ENCODE measurements around the gene LDLRAD4.

LDLRAD4 gene

DNA sequence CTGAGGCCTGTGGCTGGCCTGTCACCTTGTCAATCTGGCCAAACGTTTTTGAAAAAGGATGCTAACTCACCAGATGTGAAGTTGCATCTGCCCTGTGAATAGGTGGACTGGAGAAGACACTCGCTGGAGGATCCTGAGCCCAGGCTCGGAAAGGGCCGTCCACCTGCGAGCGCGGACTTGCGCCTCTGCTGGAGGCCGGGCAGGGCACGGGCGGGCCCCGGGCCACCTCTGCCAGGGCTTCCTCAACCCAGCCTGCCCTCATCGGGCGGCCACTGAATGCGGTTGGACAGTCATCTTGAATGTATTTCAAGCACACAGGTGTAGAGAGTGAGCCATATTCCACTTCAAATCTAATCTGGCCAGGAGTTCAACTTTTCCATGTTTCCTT, 423.9 kb downstream of the LDLRAD4 start:
- DNase-seq (ENCODE audit: low read depth in 1 of 2, low spot score in 1 of 2): no peak
- Histone ChIP-seq H3K27me3 (ENCODE audit: insufficient read depth, poor library complexity, severe bottlenecking) (no peaks in the 10 kb centered on the region), H3K4me3 (replicated peaks; ENCODE audit: insufficient read depth, low read length) (no peak overlapping the region), H3K27ac (replicated peaks) (no peak overlapping the region)
- TF ChIP-seq SPI1 (IDR thresholded peaks at IDR 0.05; ENCODE audit: borderline replicate concordance, low read depth): no peak
- TF ChIP-seq, protein P1, sequence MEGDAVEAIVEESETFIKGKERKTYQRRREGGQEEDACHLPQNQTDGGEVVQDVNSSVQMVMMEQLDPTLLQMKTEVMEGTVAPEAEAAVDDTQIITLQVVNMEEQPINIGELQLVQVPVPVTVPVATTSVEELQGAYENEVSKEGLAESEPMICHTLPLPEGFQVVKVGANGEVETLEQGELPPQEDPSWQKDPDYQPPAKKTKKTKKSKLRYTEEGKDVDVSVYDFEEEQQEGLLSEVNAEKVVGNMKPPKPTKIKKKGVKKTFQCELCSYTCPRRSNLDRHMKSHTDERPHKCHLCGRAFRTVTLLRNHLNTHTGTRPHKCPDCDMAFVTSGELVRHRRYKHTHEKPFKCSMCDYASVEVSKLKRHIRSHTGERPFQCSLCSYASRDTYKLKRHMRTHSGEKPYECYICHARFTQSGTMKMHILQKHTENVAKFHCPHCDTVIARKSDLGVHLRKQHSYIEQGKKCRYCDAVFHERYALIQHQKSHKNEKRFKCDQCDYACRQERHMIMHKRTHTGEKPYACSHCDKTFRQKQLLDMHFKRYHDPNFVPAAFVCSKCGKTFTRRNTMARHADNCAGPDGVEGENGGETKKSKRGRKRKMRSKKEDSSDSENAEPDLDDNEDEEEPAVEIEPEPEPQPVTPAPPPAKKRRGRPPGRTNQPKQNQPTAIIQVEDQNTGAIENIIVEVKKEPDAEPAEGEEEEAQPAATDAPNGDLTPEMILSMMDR (IDR thresholded peaks at IDR 0.05; ENCODE audit: insufficient read depth, low read length): no peak

DNA sequence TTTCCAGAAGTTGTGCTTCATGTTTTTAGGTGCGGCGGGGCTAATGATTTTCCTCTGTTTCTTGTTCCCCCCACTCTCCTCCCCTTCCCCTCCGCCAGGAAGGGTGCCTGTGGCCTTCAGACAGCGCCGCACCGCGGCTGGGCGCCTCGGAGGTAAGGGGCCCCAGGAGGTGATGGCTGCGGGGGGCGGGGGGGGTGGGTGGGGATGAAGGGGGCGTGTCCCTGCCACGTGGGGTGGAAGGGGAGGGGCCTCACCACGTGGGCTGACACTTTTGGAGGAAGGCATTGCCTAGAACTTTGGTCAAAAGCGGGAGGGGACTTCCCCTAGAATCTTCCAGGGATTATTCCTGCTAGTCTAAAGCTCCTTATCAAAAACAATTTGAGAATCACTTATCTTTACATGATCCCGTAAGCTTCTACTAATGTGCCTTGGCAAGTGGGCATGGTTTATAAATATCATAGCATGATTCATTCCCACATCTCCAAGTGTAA, 424.7 kb downstream of the LDLRAD4 start:
- DNase-seq (ENCODE audit: low read depth in 1 of 2, low spot score in 1 of 2): no peak
- Histone ChIP-seq H3K27ac (replicated peaks) (no peak overlapping the region), H3K4me3 (replicated peaks; ENCODE audit: insufficient read depth, low read length) (no peak overlapping the region), H3K27me3 (ENCODE audit: insufficient read depth, poor library complexity, severe bottlenecking) (no peaks in the 10 kb centered on the region)
- TF ChIP-seq, protein P1 (IDR thresholded peaks at IDR 0.05; ENCODE audit: insufficient read depth, low read length): no peak
- TF ChIP-seq POLR2AphosphoS5 (IDR thresholded peaks at IDR 0.05; ENCODE audit: low read depth) (no peak), SPI1 (IDR thresholded peaks at IDR 0.05; ENCODE audit: borderline replicate concordance, low read depth) (no peak), GABPA (IDR thresholded peaks at IDR 0.05; ENCODE audit: low read depth) (no peak)
- TF ChIP-seq, protein P2, sequence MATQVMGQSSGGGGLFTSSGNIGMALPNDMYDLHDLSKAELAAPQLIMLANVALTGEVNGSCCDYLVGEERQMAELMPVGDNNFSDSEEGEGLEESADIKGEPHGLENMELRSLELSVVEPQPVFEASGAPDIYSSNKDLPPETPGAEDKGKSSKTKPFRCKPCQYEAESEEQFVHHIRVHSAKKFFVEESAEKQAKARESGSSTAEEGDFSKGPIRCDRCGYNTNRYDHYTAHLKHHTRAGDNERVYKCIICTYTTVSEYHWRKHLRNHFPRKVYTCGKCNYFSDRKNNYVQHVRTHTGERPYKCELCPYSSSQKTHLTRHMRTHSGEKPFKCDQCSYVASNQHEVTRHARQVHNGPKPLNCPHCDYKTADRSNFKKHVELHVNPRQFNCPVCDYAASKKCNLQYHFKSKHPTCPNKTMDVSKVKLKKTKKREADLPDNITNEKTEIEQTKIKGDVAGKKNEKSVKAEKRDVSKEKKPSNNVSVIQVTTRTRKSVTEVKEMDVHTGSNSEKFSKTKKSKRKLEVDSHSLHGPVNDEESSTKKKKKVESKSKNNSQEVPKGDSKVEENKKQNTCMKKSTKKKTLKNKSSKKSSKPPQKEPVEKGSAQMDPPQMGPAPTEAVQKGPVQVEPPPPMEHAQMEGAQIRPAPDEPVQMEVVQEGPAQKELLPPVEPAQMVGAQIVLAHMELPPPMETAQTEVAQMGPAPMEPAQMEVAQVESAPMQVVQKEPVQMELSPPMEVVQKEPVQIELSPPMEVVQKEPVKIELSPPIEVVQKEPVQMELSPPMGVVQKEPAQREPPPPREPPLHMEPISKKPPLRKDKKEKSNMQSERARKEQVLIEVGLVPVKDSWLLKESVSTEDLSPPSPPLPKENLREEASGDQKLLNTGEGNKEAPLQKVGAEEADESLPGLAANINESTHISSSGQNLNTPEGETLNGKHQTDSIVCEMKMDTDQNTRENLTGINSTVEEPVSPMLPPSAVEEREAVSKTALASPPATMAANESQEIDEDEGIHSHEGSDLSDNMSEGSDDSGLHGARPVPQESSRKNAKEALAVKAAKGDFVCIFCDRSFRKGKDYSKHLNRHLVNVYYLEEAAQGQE (IDR thresholded peaks at IDR 0.05; ENCODE audit: insufficient replicate concordance, low read depth): no peak

DNA sequence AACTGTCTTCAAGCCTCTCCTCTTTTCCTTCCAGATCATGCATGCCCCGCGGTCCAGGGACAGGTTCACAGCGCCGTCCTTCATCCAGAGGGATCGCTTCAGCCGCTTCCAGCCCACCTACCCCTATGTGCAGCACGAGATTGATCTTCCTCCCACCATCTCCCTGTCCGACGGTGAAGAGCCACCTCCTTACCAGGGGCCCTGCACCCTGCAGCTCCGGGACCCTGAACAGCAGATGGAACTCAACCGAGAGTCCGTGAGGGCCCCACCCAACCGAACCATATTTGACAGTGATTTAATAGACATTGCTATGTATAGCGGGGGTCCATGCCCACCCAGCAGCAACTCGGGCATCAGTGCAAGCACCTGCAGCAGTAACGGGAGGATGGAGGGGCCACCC, 426.5 kb downstream of the LDLRAD4 start:
- no peak overlapping the region for H3K27ac ChIP-seq (replicated peaks)
- DNase-seq (ENCODE audit: low read depth in 1 of 2, low spot score in 1 of 2): no peak
- TF ChIP-seq, protein P2 (IDR thresholded peaks at IDR 0.05; ENCODE audit: insufficient replicate concordance, low read depth): no peak
- TF ChIP-seq POLR2AphosphoS5 (IDR thresholded peaks at IDR 0.05; ENCODE audit: low read depth): no peak
- TF ChIP-seq, protein P1 (IDR thresholded peaks at IDR 0.05; ENCODE audit: insufficient read depth, low read length): no peak
- no peak for TF ChIP-seq GABPA (IDR thresholded peaks at IDR 0.05; ENCODE audit: low read depth)
- TF ChIP-seq SPI1 (IDR thresholded peaks at IDR 0.05; ENCODE audit: borderline replicate concordance, low read depth): no peak
- no peak overlapping the region for H3K4me3 ChIP-seq (replicated peaks; ENCODE audit: insufficient read depth, low read length)
- no peaks in the 10 kb centered on the region for H3K27me3 ChIP-seq (ENCODE audit: insufficient read depth, poor library complexity, severe bottlenecking)

DNA sequence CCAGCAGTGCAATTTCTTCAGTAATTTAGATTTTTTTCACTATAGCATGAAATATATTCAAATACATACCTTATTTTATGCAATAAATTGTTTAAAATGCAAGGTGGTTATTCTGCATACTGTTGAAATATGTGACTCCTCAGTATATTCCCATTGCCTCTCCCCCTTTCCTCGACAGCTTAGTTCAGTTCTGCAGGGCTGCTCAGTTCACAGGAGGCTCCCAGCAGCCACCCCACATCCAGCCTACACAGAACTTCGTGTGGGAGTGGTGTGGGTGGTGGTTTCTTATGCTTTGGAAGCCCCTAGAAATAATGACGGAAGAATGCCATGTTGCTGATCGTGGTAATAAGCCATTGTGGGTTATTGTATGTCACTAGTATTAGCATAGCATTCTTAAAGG, 428.1 kb downstream of the LDLRAD4 start:
- Histone ChIP-seq H3K4me3 (replicated peaks; ENCODE audit: insufficient read depth, low read length) (no peak overlapping the region), H3K27ac (replicated peaks) (no peak overlapping the region), H3K27me3 (ENCODE audit: insufficient read depth, poor library complexity, severe bottlenecking) (no peaks in the 10 kb centered on the region)
- TF ChIP-seq SPI1 (IDR thresholded peaks at IDR 0.05; ENCODE audit: borderline replicate concordance, low read depth) (no peak), GABPA (IDR thresholded peaks at IDR 0.05; ENCODE audit: low read depth) (no peak), POLR2AphosphoS5 (IDR thresholded peaks at IDR 0.05; ENCODE audit: low read depth) (no peak)
- TF ChIP-seq, protein P2 (IDR thresholded peaks at IDR 0.05; ENCODE audit: insufficient replicate concordance, low read depth): no peak
- TF ChIP-seq, protein P1 (IDR thresholded peaks at IDR 0.05; ENCODE audit: insufficient read depth, low read length): no peak
- no peak for DNase-seq (ENCODE audit: low read depth in 1 of 2, low spot score in 1 of 2)

All from HL-60 (cell line).